Small intestine (tissue), 7 donors: ENCODE measurements around the gene CDH16. TPM values are rescaled to one million over a fixed set of nuclear protein-coding genes. Genes with fewer than 3 reads are reported as not detected.

Experiments used
- DNase-seq, 2 donors: peaks; one replicate each; pipeline versions ENCODE4 v3.0.0 to v3.0.0-alpha.2; 2013
- FAIRE-seq: peaks from 2 replicates; lab custom pipeline; 2012; peaks lifted over from hg19 to GRCh38; lab: Jason Lieb, UNC
- H3K27ac ChIP-seq, 3 donors: one replicate each; pipeline ENCODE4 v1.5.1; 2013; ENCODE audit warnings: low read length in 2 of 3, mild to moderate bottlenecking in 2 of 3, control low read depth in 1 of 3, inconsistent platforms in 1 of 3, low read depth in 1 of 3, moderate library complexity in 1 of 3
- H3K27me3 ChIP-seq, 3 donors: one replicate each; pipeline ENCODE4 v1.6.1; 2013; ENCODE audit warnings: low read length in 3 of 3, inconsistent platforms in 1 of 3; ENCODE audit not compliant: control insufficient read depth in 3 of 3, insufficient read depth in 3 of 3
- H3K36me3 ChIP-seq, 3 donors: one replicate each; pipeline ENCODE4 v1.6.1; 2013; ENCODE audit warnings: low read length in 3 of 3, inconsistent platforms in 1 of 3, low read depth in 1 of 3, mild to moderate bottlenecking in 1 of 3, moderate library complexity in 1 of 3; ENCODE audit not compliant: control insufficient read depth in 3 of 3, insufficient read depth in 2 of 3
- H3K4me1 ChIP-seq, 3 donors: one replicate each; pipeline ENCODE4 v1.6.1; 2013; ENCODE audit warnings: low read length in 2 of 3, inconsistent platforms in 1 of 3, low read depth in 1 of 3, mild to moderate bottlenecking in 1 of 3, moderate library complexity in 1 of 3; ENCODE audit not compliant: control insufficient read depth in 3 of 3, insufficient read depth in 2 of 3
- H3K4me3 ChIP-seq, 3 donors: one replicate each; pipeline ENCODE4 v1.5.1; 2013; ENCODE audit warnings: low read length in 3 of 3, control low read depth in 1 of 3, inconsistent platforms in 1 of 3, low read depth in 1 of 3, mild to moderate bottlenecking in 1 of 3, moderate library complexity in 1 of 3
- H3K9me3 ChIP-seq, 2 donors: one replicate each; pipeline ENCODE4 v1.6.1; 2013; ENCODE audit warnings: low read depth in 1 of 2, low read length in 1 of 2; ENCODE audit not compliant: control insufficient read depth in 2 of 2, insufficient read depth in 1 of 2
- WGBS, 3 donors: extraction: QIAGEN DNeasy Blood & Tissue Kit; methylation state at CpG; one replicate each; pipeline ENCODE4 v1.1.7; 2013; 5-methylcytosine and 5-hydroxymethylcytosine counted together
- polyA plus RNA-seq, 4 donors: library from polyadenylated mRNA; stranded (reverse) in 3 of 4; unstranded in 1 of 4; fragments of 200-250 nt in 3 of 4; fragments of 120-200 nt in 1 of 4; gene quantifications; one replicate each; pipeline versions ENCODE4 v1.2.1 to v1.2.3, GENCODE V29; 2013
- donor health status: healthy with polysubstance abuse.
- donor health status: control.
- donor health status: control.
- donor health status: Bipolar disorder and iron deficiency.
- donor health status: healthy.

Gene CDH16
- polyA plus RNA-seq, 4 donors: 0.91 to 8.5 (median 4.4) TPM

DNA sequence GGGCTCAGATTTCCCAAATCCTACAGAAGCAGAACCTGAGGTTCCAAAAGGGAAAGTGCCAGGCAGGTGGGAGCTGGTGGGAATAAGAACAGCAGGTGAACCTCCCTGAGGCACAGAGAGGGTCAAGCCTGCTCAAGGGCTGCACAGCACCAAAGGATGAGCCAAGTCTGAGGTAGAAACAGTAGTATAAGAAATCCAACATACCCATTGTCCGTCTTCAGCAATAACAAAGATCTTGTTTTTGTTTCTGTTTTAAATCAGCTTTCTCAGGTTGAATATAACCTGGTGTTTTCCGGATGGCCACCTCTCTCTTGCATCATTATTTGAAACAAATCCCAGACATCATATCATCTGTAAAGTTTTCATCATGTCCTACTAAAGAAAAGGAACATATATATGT, 31.8 kb upstream of the CDH16 start:
- Histone ChIP-seq H3K36me3 (no peaks in the 10 kb centered on the region), H3K27ac (no peak overlapping the region), H3K27me3 (peaks cover 0 to 22% (median 7%) of the 10 kb centered on the region in 3 donors), H3K9me3 (no peaks in the 10 kb centered on the region), H3K4me3 (no peak overlapping the region), H3K4me1 (peaks cover 0 to 49% (median 1%) of the 10 kb centered on the region in 3 donors)
- WGBS, 3 donors: 51 to 75% (median 73%) methylated on average over 2 of the region's 2 CpGs
- DNase-seq (no peak), FAIRE-seq (no peak)

DNA sequence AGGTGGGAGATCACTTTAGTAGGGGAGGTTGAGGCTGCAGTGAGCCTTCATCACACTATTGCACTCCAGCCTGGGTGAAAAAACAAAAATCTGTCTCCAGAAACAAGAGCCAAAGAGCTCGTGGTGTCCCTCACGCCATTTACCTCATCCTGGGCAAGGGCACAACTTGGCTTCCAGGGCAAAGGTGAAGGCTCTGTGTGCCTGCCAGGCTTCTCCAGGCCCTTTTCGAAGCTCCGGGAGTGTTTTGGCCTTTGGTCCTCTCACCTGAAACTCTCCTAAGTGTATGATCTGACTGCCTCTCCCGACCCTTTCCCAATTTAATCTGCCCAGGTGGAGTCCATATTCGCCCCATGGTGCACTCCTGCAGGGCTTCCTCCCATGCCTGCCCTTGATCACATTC, 30.8 kb upstream of the CDH16 start:
- H3K9me3 ChIP-seq: no peaks in the 10 kb centered on the region
- H3K4me1 ChIP-seq: peaks cover 0 to 40% (median 1%) of the 10 kb centered on the region in 3 donors
- peaks cover 0 to 1% (median 0%) of the 10 kb centered on the region in 3 donors for H3K36me3 ChIP-seq
- H3K27me3 ChIP-seq: peaks cover 0 to 22% (median 7%) of the 10 kb centered on the region in 3 donors
- WGBS, 3 donors: 31 to 56% (median 35%) methylated on average over 6 of the region's 6 CpGs
- FAIRE-seq (no peak), DNase-seq (peak in 1 of 2 donors; percentile 69)
- no peak overlapping the region for H3K4me3 ChIP-seq
- H3K27ac ChIP-seq: peak overlapping the region in 1 of 3 donors; percentile 35

DNA sequence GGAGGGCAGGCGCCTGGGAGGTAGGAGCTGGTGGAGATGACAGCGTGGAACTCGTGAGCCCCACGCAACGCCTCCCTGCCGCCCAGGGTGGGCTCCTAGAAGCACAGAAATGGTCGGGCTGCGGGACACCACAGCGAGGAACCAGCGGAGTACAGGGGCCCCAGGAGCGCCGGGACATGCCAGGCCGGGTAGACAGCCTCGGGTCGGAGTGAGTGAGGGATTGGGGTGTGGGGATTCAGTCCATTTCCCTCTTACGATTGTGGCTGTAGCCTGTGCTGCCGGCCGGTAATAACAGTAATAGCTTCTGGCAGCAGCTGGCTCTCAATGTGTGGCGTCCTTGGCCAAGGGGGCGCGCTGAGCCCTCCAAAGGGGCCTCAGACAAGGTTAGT, 30.1 kb upstream of the CDH16 start:
- FAIRE-seq: no peak
- Histone ChIP-seq H3K36me3 (peaks cover 0 to 7% (median 1%) of the 10 kb centered on the region in 3 donors), H3K9me3 (no peaks in the 10 kb centered on the region), H3K27me3 (peaks cover 0 to 22% (median 7%) of the 10 kb centered on the region in 3 donors), H3K27ac (peak overlapping the region in 1 of 3 donors; percentile 46), H3K4me1 (peaks cover 0 to 34% (median 1%) of the 10 kb centered on the region in 3 donors), H3K4me3 (peak overlapping the region in 2 of 3 donors; percentile 47 to 51)
- 26 to 36% (median 29%) methylated on average over 19 to 21 of the region's 21 CpGs for WGBS, 3 donors
- DNase-seq: no peak

DNA sequence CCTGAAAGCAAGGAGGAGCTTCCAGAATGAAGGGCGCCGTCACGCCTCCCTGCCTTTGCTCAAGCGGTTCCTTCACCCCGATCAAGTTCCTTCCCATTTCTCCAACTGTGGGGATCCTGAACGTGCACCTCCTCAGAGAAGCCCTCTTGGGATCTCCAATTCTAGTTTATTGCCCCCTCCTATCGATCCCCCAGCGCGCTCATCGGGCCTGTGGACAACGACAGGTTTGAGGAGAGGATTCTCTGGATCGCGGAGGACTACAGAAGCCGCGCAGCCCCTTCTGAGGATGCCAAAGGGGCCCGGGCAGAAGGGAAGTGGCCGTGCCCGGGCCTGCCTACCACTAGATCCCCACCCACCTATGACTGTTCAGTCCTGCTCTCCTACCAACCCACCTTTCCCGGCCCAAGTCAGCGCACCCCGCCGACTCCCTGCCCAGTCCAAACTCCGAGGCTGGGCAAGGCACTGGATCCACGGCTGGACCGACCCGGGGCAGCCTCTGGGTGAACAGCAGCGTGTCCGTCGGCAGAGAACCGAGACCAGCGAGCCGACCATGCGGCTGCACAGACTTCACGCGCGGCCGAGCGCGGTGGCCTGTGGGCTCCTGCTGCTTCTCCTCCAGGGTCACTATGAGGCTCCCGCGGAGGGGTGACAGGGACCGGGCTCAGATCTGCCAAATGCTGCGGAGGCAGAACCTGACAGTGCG, 29.6 kb upstream of the CDH16 start:
- Histone ChIP-seq H3K36me3 (peaks cover 0 to 12% (median 6%) of the 10 kb centered on the region in 3 donors), H3K4me3 (peak overlapping the region in 2 of 3 donors; percentile 47 to 51), H3K9me3 (no peaks in the 10 kb centered on the region), H3K27ac (peak overlapping the region in 1 of 3 donors; percentile 46), H3K4me1 (peaks cover 0 to 28% (median 1%) of the 10 kb centered on the region in 3 donors), H3K27me3 (peaks cover 0 to 22% (median 7%) of the 10 kb centered on the region in 3 donors)
- DNase-seq: peak; percentile 58 to 73
- FAIRE-seq: no peak
- WGBS, 3 donors: 2 to 7% (median 3%) methylated on average over 40 to 44 of the region's 44 CpGs

DNA sequence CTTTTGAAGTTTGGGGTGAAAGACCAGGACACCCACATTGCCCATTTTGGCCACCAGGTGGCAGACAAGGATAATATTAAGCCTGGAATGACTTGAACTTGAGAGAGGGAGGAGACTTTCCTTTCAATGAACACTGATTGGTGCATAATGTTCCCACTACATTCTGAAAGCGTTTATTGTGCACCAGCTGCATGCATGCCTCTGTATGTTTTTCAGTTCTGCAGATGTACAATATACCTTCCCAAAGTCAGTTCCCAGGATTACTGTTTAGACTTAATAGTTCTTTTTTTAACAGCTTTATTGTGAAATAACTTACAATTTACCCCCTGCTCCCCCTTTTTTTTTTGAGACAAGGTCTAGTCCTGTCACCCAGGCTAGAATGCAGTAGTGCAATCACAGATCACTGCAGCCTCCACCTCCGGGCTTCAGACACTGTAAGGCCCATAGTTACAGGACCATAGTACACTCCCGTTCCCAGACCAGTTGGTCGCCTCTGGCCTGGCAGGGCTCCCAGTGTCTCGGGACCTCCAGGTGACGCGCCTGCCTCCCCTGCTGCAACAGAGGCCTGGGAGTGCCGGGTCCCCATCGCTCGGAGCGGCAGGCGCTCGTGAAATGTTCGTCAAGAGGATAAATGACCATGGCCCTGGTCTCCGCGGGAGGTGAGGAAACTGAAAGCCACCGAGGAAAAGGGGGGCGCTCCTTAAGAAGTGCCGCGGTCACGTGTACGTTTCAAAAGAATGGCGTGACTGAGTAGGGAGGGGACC, 28.8 kb upstream of the CDH16 start:
- 0 to 1% (median 1%) methylated on average over 17 to 22 of the region's 23 CpGs for WGBS, 3 donors
- peaks cover 0 to 21% (median 1%) of the 10 kb centered on the region in 3 donors for H3K4me1 ChIP-seq
- DNase-seq (peak; percentile 93 to 94), FAIRE-seq (peak; percentile 53)
- peaks cover 0 to 22% (median 7%) of the 10 kb centered on the region in 3 donors for H3K27me3 ChIP-seq
- H3K9me3 ChIP-seq: no peaks in the 10 kb centered on the region
- H3K27ac ChIP-seq: peak overlapping the region in 1 of 3 donors; percentile 34
- H3K4me3 ChIP-seq: peak overlapping the region in 2 of 3 donors; percentile 47 to 51
- peaks cover 5 to 20% (median 14%) of the 10 kb centered on the region in 3 donors for H3K36me3 ChIP-seq

DNA sequence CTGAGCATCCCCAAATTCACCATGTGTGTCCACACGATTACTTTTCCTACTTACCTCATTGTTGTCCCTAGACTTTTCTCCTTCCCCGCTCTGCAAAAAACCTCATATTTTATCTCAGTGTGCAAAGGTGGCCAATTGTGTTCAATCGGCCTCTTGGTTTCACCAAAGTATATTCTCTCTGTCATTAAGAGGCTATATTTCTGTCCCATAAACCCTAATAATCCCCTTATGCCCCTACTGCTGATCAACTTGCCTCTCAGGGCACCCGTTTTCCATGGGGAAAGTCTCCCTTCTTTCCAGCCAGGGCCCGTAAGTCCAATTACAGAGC, 28.3 kb upstream of the CDH16 start:
- FAIRE-seq: no peak
- 18 to 32% (median 20%) methylated on average over 5 of the region's 5 CpGs for WGBS, 3 donors

DNA sequence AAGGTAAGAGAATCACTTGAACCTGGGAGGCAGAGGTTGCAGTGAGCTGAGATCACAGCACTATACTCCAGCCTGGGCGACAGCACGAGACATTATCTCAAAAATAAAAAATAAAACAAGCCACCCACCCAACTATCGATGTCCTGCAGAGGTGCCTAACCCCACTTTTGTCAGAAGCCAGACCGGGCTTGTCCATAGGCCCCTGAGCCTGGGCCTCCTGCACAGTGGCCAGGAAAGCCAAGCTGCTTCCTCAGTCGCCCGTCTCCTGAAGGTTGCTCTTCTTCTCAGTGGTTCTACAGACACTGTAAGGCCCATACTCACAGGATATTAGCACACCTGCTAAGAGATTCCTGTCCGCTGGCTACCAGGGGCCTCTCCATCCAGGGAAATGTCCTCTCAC, 27.9 kb upstream of the CDH16 start:
- FAIRE-seq (no peak), DNase-seq (no peak)
- H3K4me1 ChIP-seq: peaks cover 0 to 30% (median 1%) of the 10 kb centered on the region in 3 donors
- 63 to 74% (median 72%) methylated on average over 7 of the region's 7 CpGs for WGBS, 3 donors
- no peak overlapping the region for H3K27ac ChIP-seq
- peaks cover 12 to 30% (median 21%) of the 10 kb centered on the region in 3 donors for H3K36me3 ChIP-seq
- no peaks in the 10 kb centered on the region for H3K9me3 ChIP-seq
- H3K27me3 ChIP-seq: peaks cover 0 to 22% (median 5%) of the 10 kb centered on the region in 3 donors
- no peak overlapping the region for H3K4me3 ChIP-seq

More for the DNA sequence above, 28.3 kb upstream of the CDH16 start:
- Histone ChIP-seq H3K9me3 (no peaks in the 10 kb centered on the region), H3K4me1 (peaks cover 0 to 26% (median 1%) of the 10 kb centered on the region in 3 donors), H3K4me3 (no peak overlapping the region), H3K27ac (no peak overlapping the region), H3K27me3 (peaks cover 0 to 22% (median 6%) of the 10 kb centered on the region in 3 donors), H3K36me3 (peaks cover 10 to 26% (median 17%) of the 10 kb centered on the region in 3 donors)
- no peak for DNase-seq

DNA sequence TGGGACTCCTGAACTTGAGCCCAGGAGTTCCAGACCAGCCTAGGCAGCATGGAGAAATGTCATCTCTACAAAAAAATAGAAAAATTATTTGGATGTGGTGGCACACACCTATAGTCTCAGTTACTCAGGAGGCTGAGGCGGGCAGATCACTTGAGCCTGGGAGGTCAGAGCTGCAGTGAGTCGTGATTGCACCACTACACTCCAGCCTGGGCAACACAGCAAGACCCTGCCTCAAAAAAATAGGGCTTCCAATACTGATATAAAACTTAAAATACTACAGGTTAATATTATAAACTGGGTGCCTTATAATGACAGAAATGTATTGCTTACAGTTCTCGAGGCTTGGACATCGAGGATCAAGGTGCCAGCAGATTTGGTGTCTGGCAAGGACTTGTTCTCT, 27.3 kb upstream of the CDH16 start:
- H3K4me3 ChIP-seq: no peak overlapping the region
- H3K27ac ChIP-seq: no peak overlapping the region
- no peak for DNase-seq
- no peak for FAIRE-seq
- peaks cover 15 to 36% (median 26%) of the 10 kb centered on the region in 3 donors for H3K36me3 ChIP-seq
- H3K27me3 ChIP-seq: peaks cover 0 to 22% (median 5%) of the 10 kb centered on the region in 3 donors
- H3K9me3 ChIP-seq: no peaks in the 10 kb centered on the region
- H3K4me1 ChIP-seq: peaks cover 0 to 31% (median 1%) of the 10 kb centered on the region in 3 donors
- 50 to 81% (median 55%) methylated on average over 4 of the region's 4 CpGs for WGBS, 3 donors
